ENCODE results near the gene PRR14L. TPM values are rescaled to one million over a fixed set of nuclear protein-coding genes. Genes with fewer than 3 reads are reported as not detected.

PRR14L gene
- polyA plus RNA-seq, 3 donors = 13.2 to 41.4 (median 14.6) TPM

DNA sequence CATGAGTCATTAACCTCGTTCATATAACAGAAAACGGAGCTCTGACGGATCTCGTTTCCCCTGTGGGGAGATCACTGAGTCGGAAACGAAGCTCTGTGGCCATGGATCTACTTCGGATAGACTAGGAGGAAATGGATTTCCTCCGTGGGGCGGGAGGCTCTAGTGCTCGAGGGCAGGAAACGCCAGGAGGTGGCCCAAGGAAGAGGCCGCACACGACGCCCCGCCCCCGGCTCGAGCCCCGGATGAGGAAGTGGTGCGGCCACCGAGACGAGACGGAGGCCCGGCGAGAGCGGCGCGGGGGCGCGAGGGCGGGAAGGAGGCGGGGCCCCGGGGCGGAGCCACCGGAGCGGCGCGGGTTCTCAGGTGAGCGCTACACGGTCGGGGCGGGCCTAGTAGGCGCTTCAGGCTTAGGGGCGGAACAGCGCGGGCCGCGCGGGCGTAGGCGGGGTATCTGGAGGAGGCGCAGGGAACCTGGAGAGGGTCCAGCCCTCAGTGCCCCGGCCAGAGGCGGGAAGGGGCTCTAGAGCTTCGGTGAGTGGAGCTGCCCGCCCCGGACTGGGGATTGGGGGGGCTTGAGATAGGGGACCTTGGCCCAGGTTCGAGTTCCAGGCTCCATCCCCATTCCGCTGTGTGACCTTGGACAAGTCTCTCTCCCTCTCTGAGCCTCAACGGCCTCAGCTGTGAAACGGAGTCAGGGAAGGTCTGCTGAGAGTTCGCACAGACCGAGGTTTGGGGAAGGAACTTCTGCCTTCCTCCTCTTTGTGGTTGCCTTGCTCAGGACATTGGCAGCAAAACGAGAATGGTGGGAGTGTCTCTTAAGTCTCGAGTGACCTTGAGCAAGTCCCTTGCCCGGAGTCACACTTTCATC, 3.9 kb upstream of the PRR14L start, which contains the start of gene DEPDC5:
TSS of gene DEPDC5 (plus strand) at position 386 of the 868 bp plus-strand sequence. CDS start 903 bp downstream, outside the sequence.
- peak; percentile 87 to 93 (median 92) for DNase-seq
- H3K9me3 ChIP-seq (replicated peaks in 1 of 2; ENCODE audit: control insufficient read depth in 1 of 2, insufficient read depth in 1 of 2, low read length in 2 of 2) = no peaks in the 10 kb centered on the region
- peaks cover 10 to 11% of the 10 kb centered on the region in 2 donors for H3K36me3 Mint-ChIP-seq
- peaks cover 13 to 19% of the 10 kb centered on the region in 2 donors for H3K36me3 ChIP-seq (replicated peaks in 1 of 2; ENCODE audit: control insufficient read depth in 1 of 2, insufficient read depth in 2 of 2, low read length in 2 of 2)
- peak within 1 kb of the TSS; percentile 87 to 94 for H3K4me3 Mint-ChIP-seq
- no peaks in the 10 kb centered on the region for H3K9me3 Mint-ChIP-seq
- peak within 1 kb of the TSS; percentile 93 to 98 for H3K27ac ChIP-seq (ENCODE audit: low read depth in 1 of 2, low read length in 2 of 2)
- peaks cover 7% of the 10 kb centered on the region for H4K20me1 ChIP-seq (ENCODE audit: insufficient read depth, low read length)
- peaks cover 48% of the 10 kb centered on the region for H3K79me2 ChIP-seq (ENCODE audit: insufficient read depth, low read length)
- TF ChIP-seq, protein P1, sequence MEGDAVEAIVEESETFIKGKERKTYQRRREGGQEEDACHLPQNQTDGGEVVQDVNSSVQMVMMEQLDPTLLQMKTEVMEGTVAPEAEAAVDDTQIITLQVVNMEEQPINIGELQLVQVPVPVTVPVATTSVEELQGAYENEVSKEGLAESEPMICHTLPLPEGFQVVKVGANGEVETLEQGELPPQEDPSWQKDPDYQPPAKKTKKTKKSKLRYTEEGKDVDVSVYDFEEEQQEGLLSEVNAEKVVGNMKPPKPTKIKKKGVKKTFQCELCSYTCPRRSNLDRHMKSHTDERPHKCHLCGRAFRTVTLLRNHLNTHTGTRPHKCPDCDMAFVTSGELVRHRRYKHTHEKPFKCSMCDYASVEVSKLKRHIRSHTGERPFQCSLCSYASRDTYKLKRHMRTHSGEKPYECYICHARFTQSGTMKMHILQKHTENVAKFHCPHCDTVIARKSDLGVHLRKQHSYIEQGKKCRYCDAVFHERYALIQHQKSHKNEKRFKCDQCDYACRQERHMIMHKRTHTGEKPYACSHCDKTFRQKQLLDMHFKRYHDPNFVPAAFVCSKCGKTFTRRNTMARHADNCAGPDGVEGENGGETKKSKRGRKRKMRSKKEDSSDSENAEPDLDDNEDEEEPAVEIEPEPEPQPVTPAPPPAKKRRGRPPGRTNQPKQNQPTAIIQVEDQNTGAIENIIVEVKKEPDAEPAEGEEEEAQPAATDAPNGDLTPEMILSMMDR (IDR thresholded peaks at IDR 0.05) = no peak
- H3K4me2 ChIP-seq (replicated peaks; ENCODE audit: extremely low read depth, low read length, poor library complexity, severe bottlenecking) = peak within 1 kb of the TSS; percentile 81
- WGBS (ENCODE audit: insufficient coverage) = under 1% methylated on average over 51 of the region's 65 CpGs
- peak within 1 kb of the TSS; percentile 73 to 88 (median 78) for H3K4me3 ChIP-seq (replicated peaks in 1 of 3; ENCODE audit: low read depth in 2 of 3, low read length in 3 of 3)
- intact Hi-C loops (cut with micrococcal nuclease) = loop anchor here (5.0 to 10.0 kb wide), 6 partner anchors 77 to 267 kb away; partner anchors contain the start of genes YWHAH (in 2 of the 2), EIF4ENIF1 (in 1 of the 2), PISD (in 1 of the 2) and SFI1 (in 1 of the 2)
- H3K27me3 Mint-ChIP-seq (ENCODE audit: low read depth in 3 of 3) = peaks cover 0 to 1% (median 0%) of the 10 kb centered on the region in 3 donors
- H3K27ac Mint-ChIP-seq = peak within 1 kb of the TSS; percentile 99 to 100 (median 100)
- peak within 1 kb of the TSS; percentile 89 for H3K9ac ChIP-seq (ENCODE audit: insufficient read depth, low read length, poor library complexity, severe bottlenecking)
- H3K4me1 ChIP-seq (ENCODE audit: control insufficient read depth in 1 of 2, insufficient read depth in 2 of 2, low read length in 2 of 2) = peaks cover 39 to 54% of the 10 kb centered on the region in 2 donors
- peak within 1 kb of the TSS; percentile 87 for H2AFZ ChIP-seq (ENCODE audit: insufficient read depth, low read depth, low read length, poor library complexity, severe bottlenecking)
- no peaks in the 10 kb centered on the region for H3K27me3 ChIP-seq (ENCODE audit: control insufficient read depth in 2 of 2, insufficient read depth in 2 of 2, low read length in 2 of 2)
- H3K4me1 Mint-ChIP-seq = peaks cover 39% of the 10 kb centered on the region

DNA sequence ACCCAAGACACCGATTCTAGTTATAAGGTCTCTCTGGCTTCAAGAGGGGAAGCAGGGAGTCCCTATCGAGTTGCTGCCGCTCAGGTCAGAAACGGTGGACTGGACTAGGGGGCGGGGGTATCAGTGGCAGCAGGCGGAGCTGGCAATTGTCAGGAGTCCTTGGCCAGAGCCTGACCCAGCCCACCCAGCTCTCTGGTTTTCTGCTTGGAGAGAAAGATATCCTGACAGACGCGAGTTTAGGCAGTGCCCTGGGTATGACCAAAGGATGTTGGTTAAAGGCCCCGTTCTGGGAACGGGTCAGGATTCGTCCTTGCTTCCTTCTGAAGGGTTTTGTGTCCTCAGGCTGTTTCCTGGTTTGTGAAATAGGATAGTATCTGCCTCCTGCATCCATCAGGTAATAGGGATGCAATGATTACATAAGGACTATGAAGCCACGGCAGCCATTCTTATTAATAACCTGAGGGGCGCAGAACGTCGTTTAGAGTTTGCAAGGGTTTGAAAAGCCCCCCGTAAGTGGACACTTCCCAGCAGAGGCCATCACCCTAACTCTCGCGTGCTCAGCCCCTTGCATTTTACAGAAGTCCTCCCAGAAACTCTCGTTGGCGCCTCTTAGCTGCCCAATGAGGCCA, 3.2 kb upstream of the PRR14L start:
- peak overlapping the region; percentile 87 for H2AFZ ChIP-seq (ENCODE audit: insufficient read depth, low read depth, low read length, poor library complexity, severe bottlenecking)
- TF ChIP-seq, protein P1 (IDR thresholded peaks at IDR 0.05) = no peak
- no peaks in the 10 kb centered on the region for H3K9me3 ChIP-seq (replicated peaks in 1 of 2; ENCODE audit: control insufficient read depth in 1 of 2, insufficient read depth in 1 of 2, low read length in 2 of 2)
- H3K4me3 Mint-ChIP-seq = peak overlapping the region; percentile 87 to 94
- peaks cover 4 to 5% of the 10 kb centered on the region in 2 donors for H3K36me3 Mint-ChIP-seq
- no peaks in the 10 kb centered on the region for H3K9me3 Mint-ChIP-seq
- peaks cover 46 to 61% of the 10 kb centered on the region in 2 donors for H3K4me1 ChIP-seq (ENCODE audit: control insufficient read depth in 1 of 2, insufficient read depth in 2 of 2, low read length in 2 of 2)
- intact Hi-C loops (cut with micrococcal nuclease) = loop anchor here (5.0 to 10.0 kb wide), 6 partner anchors 76 to 266 kb away; partner anchors contain the start of genes YWHAH (in 2 of the 2), EIF4ENIF1 (in 1 of the 2), PISD (in 1 of the 2) and SFI1 (in 1 of the 2)
- peak overlapping the region; percentile 93 to 98 for H3K27ac ChIP-seq (ENCODE audit: low read depth in 1 of 2, low read length in 2 of 2)
- DNase-seq = peak in 2 of 3 donors; percentile 18 to 25
- H3K4me1 Mint-ChIP-seq = peaks cover 46% of the 10 kb centered on the region
- WGBS (ENCODE audit: insufficient coverage) = 4% methylated on average over 15 of the region's 20 CpGs
- peaks cover 54% of the 10 kb centered on the region for H3K79me2 ChIP-seq (ENCODE audit: insufficient read depth, low read length)
- H3K27ac Mint-ChIP-seq = peak overlapping the region; percentile 99 to 100 (median 100)
- H3K4me2 ChIP-seq (replicated peaks; ENCODE audit: extremely low read depth, low read length, poor library complexity, severe bottlenecking) = peak overlapping the region; percentile 81
- peaks cover 0 to 1% (median 0%) of the 10 kb centered on the region in 3 donors for H3K27me3 Mint-ChIP-seq (ENCODE audit: low read depth in 3 of 3)
- peak overlapping the region; percentile 89 for H3K9ac ChIP-seq (ENCODE audit: insufficient read depth, low read length, poor library complexity, severe bottlenecking)
- peaks cover 6 to 11% of the 10 kb centered on the region in 2 donors for H3K36me3 ChIP-seq (replicated peaks in 1 of 2; ENCODE audit: control insufficient read depth in 1 of 2, insufficient read depth in 2 of 2, low read length in 2 of 2)
- peaks cover 6% of the 10 kb centered on the region for H4K20me1 ChIP-seq (ENCODE audit: insufficient read depth, low read length)
- H3K4me3 ChIP-seq (replicated peaks in 1 of 3; ENCODE audit: low read depth in 2 of 3, low read length in 3 of 3) = peak overlapping the region; percentile 39 to 88 (median 78)
- H3K27me3 ChIP-seq (ENCODE audit: control insufficient read depth in 2 of 2, insufficient read depth in 2 of 2, low read length in 2 of 2) = no peaks in the 10 kb centered on the region

Data from CD14-positive monocyte (primary cell).